Parathyroid adenoma (tissue), 2 donors: Measurements from ENCODE around the gene COMMD1.

Experiments
- H2AFZ ChIP-seq: fragments of 300-600 bp; sonication (generic); one replicate; pipeline ENCODE4 v1.7.0; 2017; ENCODE audit warnings: antibody characterized with exemption, mild to moderate bottlenecking
- H3K27ac ChIP-seq: fragments of 300-600 bp; sonication (generic); one replicate; pipeline ENCODE4 v1.7.0; 2017
- H3K27me3 ChIP-seq: fragments of 300-600 bp; sonication (generic); one replicate; pipeline ENCODE4 v1.7.0; 2017; ENCODE audit warnings: low read length; ENCODE audit not compliant: control insufficient read depth, insufficient read depth
- H3K36me3 ChIP-seq: fragments of 300-600 bp; sonication (generic); one replicate; pipeline ENCODE4 v1.7.0; 2017; ENCODE audit warnings: low read length; ENCODE audit not compliant: control insufficient read depth, insufficient read depth
- H3K4me1 ChIP-seq: fragments of 300-600 bp; sonication (generic); one replicate; pipeline ENCODE4 v1.7.0; 2017; ENCODE audit warnings: control low read depth
- H3K4me2 ChIP-seq: fragments of 300-600 bp; sonication (generic); one replicate; pipeline ENCODE4 v1.7.0; 2017; ENCODE audit warnings: low read length
- H3K4me3 ChIP-seq: fragments of 300-600 bp; sonication (generic); one replicate; pipeline ENCODE4 v1.7.0; 2017; ENCODE audit warnings: low read depth, low read length
- H3K79me2 ChIP-seq: fragments of 300-600 bp; sonication (generic); one replicate; pipeline ENCODE4 v1.7.0; 2017; ENCODE audit warnings: control low read depth
- H3K9ac ChIP-seq: fragments of 300-600 bp; sonication (generic); one replicate; pipeline ENCODE4 v1.7.0; 2017; ENCODE audit warnings: mild to moderate bottlenecking
- H3K9me3 ChIP-seq: fragments of 300-600 bp; sonication (generic); one replicate; pipeline ENCODE4 v1.7.0; 2017; ENCODE audit warnings: low read length; ENCODE audit not compliant: control insufficient read depth
- TF ChIP-seq, protein P1 (sequence below): fragments of 300-600 bp; sonication (generic); IDR thresholded peaks from one replicate; pipeline ENCODE4 v1.7.0; 2017; ENCODE audit warnings: antibody characterized with exemption, mild to moderate bottlenecking
- donor health status: primary hyperparathyroidism.

COMMD1 gene

DNA sequence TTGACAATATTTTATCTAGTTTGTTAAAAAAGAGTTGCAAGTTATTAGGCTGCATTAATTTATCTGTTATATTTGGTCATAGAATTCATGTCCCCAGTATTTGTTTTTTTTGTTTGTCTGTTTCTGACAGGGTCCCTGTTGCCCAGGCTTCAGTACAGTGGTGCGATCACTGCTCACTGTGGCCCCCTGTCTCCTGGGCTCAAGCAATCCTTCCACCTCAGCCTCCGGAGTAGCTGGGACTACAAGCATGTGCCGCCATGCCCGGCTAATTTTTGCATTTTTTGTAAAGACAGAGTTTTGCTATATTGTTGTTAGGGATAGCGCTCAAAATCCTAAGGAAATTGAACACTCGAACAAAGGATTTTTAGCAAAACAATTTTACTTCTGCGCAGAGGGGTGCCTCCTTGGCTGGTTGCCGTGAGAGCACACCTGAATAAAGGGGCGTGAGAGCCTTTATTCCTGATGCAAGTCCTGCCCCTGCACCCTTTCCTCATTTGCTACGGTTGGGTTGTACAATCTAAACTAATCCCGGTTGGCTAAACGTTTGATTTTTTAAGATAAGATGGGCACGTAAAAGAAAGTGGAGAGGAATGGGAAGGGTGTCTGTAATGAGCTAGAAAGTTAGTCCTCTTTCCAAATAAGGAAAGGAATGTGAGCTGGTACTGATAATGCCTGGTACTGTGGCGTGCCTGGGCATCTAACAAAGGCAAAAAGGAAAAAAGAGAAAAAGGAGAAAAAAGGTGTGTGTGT is 65.5 kb downstream of the COMMD1 start:
- Histone ChIP-seq H3K4me1 (no peaks in the 10 kb centered on the region), H3K27ac (no peak overlapping the region), H3K27me3 (no peaks in the 10 kb centered on the region), H3K9ac (no peak overlapping the region), H3K9me3 (no peaks in the 10 kb centered on the region), H3K79me2 (no peaks in the 10 kb centered on the region), H3K36me3 (no peaks in the 10 kb centered on the region), H3K4me2 (no peak overlapping the region), H2AFZ (no peak overlapping the region), H3K4me3 (no peak overlapping the region)
- TF ChIP-seq, protein P1, sequence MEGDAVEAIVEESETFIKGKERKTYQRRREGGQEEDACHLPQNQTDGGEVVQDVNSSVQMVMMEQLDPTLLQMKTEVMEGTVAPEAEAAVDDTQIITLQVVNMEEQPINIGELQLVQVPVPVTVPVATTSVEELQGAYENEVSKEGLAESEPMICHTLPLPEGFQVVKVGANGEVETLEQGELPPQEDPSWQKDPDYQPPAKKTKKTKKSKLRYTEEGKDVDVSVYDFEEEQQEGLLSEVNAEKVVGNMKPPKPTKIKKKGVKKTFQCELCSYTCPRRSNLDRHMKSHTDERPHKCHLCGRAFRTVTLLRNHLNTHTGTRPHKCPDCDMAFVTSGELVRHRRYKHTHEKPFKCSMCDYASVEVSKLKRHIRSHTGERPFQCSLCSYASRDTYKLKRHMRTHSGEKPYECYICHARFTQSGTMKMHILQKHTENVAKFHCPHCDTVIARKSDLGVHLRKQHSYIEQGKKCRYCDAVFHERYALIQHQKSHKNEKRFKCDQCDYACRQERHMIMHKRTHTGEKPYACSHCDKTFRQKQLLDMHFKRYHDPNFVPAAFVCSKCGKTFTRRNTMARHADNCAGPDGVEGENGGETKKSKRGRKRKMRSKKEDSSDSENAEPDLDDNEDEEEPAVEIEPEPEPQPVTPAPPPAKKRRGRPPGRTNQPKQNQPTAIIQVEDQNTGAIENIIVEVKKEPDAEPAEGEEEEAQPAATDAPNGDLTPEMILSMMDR, result no peak

DNA sequence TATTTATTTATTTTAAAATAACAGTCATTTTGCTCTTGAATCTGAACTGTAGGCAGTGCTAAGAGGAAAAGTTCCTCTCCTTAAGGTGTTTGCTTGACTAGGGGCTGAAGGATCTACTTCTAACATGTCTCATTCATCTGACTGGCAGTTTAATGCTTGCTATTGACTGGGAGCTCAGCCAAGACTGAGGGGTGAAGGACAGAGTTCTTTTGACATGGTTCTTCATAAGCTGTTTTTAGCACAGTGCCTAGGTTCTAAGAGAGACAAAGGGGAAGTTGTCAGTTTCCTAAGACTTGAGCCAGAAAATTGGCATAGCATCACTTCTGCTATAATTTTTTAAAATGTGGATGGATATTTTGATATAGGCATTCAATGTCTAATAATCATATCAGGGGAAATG is 73.0 kb downstream of the COMMD1 start:
- no peak overlapping the region for H2AFZ ChIP-seq
- H3K36me3 ChIP-seq, result no peaks in the 10 kb centered on the region
- H3K79me2 ChIP-seq, result peaks cover 8% of the 10 kb centered on the region
- H3K4me3 ChIP-seq, result no peak overlapping the region
- H3K9ac ChIP-seq, result no peak overlapping the region
- H3K27me3 ChIP-seq, result no peaks in the 10 kb centered on the region
- H3K27ac ChIP-seq, result no peak overlapping the region
- no peaks in the 10 kb centered on the region for H3K9me3 ChIP-seq
- H3K4me2 ChIP-seq, result no peak overlapping the region
- TF ChIP-seq, protein P1, result no peak
- H3K4me1 ChIP-seq, result no peaks in the 10 kb centered on the region

DNA sequence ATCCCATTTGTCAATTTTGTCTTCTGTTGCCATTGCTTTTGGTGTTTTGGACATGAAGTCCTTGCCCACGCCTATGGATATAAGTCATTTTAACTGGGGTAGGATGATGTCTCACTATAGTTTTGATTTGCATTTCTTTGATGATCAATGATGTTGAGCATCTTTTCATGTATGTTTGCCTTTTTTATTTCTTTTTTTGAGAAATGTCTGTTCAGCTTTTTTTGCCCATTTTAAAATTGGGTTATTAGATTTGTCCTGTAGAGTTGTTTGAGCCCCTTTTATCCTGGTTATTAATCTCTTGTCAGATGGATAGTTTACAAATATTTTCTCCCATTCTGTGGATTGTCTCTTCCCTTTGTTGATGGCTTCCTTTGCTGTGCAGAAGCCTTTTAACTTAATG is 75.3 kb downstream of the COMMD1 start:
- H3K4me2 ChIP-seq, result no peak overlapping the region
- H3K79me2 ChIP-seq, result peaks cover 8% of the 10 kb centered on the region
- TF ChIP-seq, protein P1, result no peak
- H3K36me3 ChIP-seq, result no peaks in the 10 kb centered on the region
- H3K27ac ChIP-seq, result no peak overlapping the region
- no peak overlapping the region for H3K9ac ChIP-seq
- no peaks in the 10 kb centered on the region for H3K9me3 ChIP-seq
- H3K4me3 ChIP-seq, result no peak overlapping the region
- H3K27me3 ChIP-seq, result no peaks in the 10 kb centered on the region
- no peak overlapping the region for H2AFZ ChIP-seq
- H3K4me1 ChIP-seq, result no peaks in the 10 kb centered on the region

DNA sequence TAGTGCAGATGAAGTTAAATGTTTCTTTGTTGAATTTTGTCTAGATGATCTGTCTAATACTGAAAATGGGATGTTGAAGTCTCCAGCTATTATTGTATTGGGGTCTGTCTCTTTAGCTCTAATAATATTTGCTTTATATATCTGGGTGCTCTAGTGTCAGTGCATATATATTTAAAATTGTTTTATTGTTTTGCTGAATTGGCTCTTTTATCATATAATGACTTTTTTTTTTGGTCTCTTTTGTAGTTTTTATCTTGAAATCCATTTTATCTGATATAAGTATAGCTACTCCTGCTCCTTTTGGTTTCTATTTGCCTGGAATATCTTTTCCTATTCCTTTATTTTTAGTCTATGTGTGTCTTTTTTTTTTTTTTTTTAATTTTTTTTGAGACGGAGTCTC is 79.2 kb downstream of the COMMD1 start:
- no peak overlapping the region for H3K9ac ChIP-seq
- H3K4me1 ChIP-seq, result no peaks in the 10 kb centered on the region
- H3K27me3 ChIP-seq, result no peaks in the 10 kb centered on the region
- H3K36me3 ChIP-seq, result no peaks in the 10 kb centered on the region
- no peak overlapping the region for H3K27ac ChIP-seq
- no peaks in the 10 kb centered on the region for H3K9me3 ChIP-seq
- H2AFZ ChIP-seq, result no peak overlapping the region
- TF ChIP-seq, protein P1, result no peak
- H3K79me2 ChIP-seq, result peaks cover 9% of the 10 kb centered on the region
- H3K4me3 ChIP-seq, result no peak overlapping the region
- no peak overlapping the region for H3K4me2 ChIP-seq
